Vagina (tissue), 2 donors: ENCODE data around the gene TGOLN2.

Experiments
- CTCF ChIP-seq, 3 experiments: fragments of 450-650 bp in 2 of 3; fragments of 200-600 bp in 1 of 3; sonication (generic) in 1 of 3; IDR thresholded peaks; one replicate each; pipeline ENCODE4 v1.5.1; 2017 to 2019; ENCODE audit warnings: antibody characterized with exemption in 3 of 3, mild to moderate bottlenecking in 2 of 3, moderate library complexity in 2 of 3
- POLR2A ChIP-seq, 2 donors: fragments of 450-650 bp; IDR thresholded peaks; one replicate each; pipeline ENCODE4 v1.6.1; 2017; ENCODE audit warnings: antibody characterized with exemption in 2 of 2, mild to moderate bottlenecking in 2 of 2, moderate library complexity in 2 of 2
- POLR2AphosphoS5 ChIP-seq, 2 donors: sonication (generic); formaldehyde crosslinking; IDR thresholded peaks; one replicate each; pipeline ENCODE4 v1.9.0; 2017; ENCODE audit warnings: antibody characterized with exemption in 2 of 2, mild to moderate bottlenecking in 2 of 2, low read depth in 1 of 2; ENCODE audit not compliant: insufficient read depth in 1 of 2

GRCh38 chr2:85275984-85276540 lies 51.7 kb downstream of the TGOLN2 start:
- TF ChIP-seq CTCF (IDR thresholded peaks at IDR 0.05) (no peak), POLR2A (IDR thresholded peaks at IDR 0.05) (no peak), POLR2AphosphoS5 (IDR thresholded peaks at IDR 0.05; ENCODE audit: insufficient read depth in 1 of 2, low read depth in 1 of 2) (no peak)
